A673 (cell line): ENCODE data around the gene FHIT.

Experiments
- CTCF ChIP-seq: fragments of 300-800, 200-600 bp; sonication (generic); conservative IDR thresholded peaks from 2 replicates; pipeline ENCODE4 v1.5.1; 2017; ENCODE audit warnings: low read depth, mild to moderate bottlenecking, antibody characterized with exemption, low read length, moderate library complexity, mixed read lengths
- EZH2 ChIP-seq: fragments of 200-600 bp; sonication (generic); IDR thresholded peaks from 2 replicates; pipeline ENCODE4 v1.6.1; 2017; ENCODE audit warnings: borderline replicate concordance, low read depth, mild to moderate bottlenecking, mixed read lengths, antibody characterized with exemption, low read length; ENCODE audit not compliant: poor library complexity, severe bottlenecking

- TF ChIP-seq EZH2 (no peak), CTCF (no peak)
Measured at GRCh38 chr3:59839810-59840515, 1411.3 kb downstream of the FHIT start.
